ENCODE data around the gene APBB1IP.

Gene APBB1IP

GRCh38 chr10:26432938-26433337 lies 5.2 kb upstream of the APBB1IP start:
- no peak for DNase-seq (ENCODE audit: low read depth)
- no peak overlapping the region for H3K4me3 ChIP-seq (ENCODE audit: low read depth, low read length)
- no peak for TF ChIP-seq CTCF (IDR thresholded peaks at IDR 0.05; ENCODE audit: low read depth, low read length, missing control alignments)

GRCh38 chr10:26435852-26436251 lies 2.3 kb upstream of the APBB1IP start:
- no peak overlapping the region for H3K4me3 ChIP-seq (ENCODE audit: low read depth, low read length)
- no peak for DNase-seq (ENCODE audit: low read depth)
- TF ChIP-seq CTCF (IDR thresholded peaks at IDR 0.05; ENCODE audit: low read depth, low read length, missing control alignments): no peak

GRCh38 chr10:26436848-26437247 lies 1.3 kb upstream of the APBB1IP start:
- no peak overlapping the region; the same call in 1 of the 2 replicates for H3K4me3 ChIP-seq (ENCODE audit: low read depth, low read length)
- DNase-seq (ENCODE audit: low read depth): no peak

GRCh38 chr10:26438534-26439341 lies 597 bp downstream of the APBB1IP start:
- peak overlapping the region; percentile 81 for H3K4me3 ChIP-seq (ENCODE audit: low read depth, low read length)
- TF ChIP-seq CTCF (IDR thresholded peaks at IDR 0.05; ENCODE audit: low read depth, low read length, missing control alignments): no peak
- DNase-seq (ENCODE audit: low read depth): no peak

More at GRCh38 chr10:26436848-26437247, 1.3 kb upstream of the APBB1IP start:
- no peak for TF ChIP-seq CTCF (IDR thresholded peaks at IDR 0.05; ENCODE audit: low read depth, low read length, missing control alignments)

- TF ChIP-seq CTCF (IDR thresholded peaks at IDR 0.05; ENCODE audit: low read depth, low read length, missing control alignments): no peak
- H3K4me3 ChIP-seq (ENCODE audit: low read depth, low read length): peak overlapping the region; percentile 81
- DNase-seq (ENCODE audit: low read depth): no peak
Observed at GRCh38 chr10:26439406-26440087, 1.4 kb downstream of the APBB1IP start.

GRCh38 chr10:26440088-26440470 lies 1.9 kb downstream of the APBB1IP start:
- no peak for DNase-seq (ENCODE audit: low read depth)
- TF ChIP-seq CTCF (IDR thresholded peaks at IDR 0.05; ENCODE audit: low read depth, low read length, missing control alignments): no peak

More at GRCh38 chr10:26440088-26440470, 1.9 kb downstream of the APBB1IP start:
- peak overlapping the region; percentile 81 for H3K4me3 ChIP-seq (ENCODE audit: low read depth, low read length)
